Endothelial cell of umbilical vein (primary cell): Measurements from ENCODE around the gene GOLGA1. TPM values are rescaled to one million over a fixed set of nuclear protein-coding genes. Genes with fewer than 3 reads are reported as not detected.

Source experiments
- polyA plus RNA-seq, 4 experiments: library from polyadenylated mRNA; depleted of rRNA in 3 of 4; stranded (reverse) in 3 of 4; unstranded in 1 of 4; fragments of >200 nt; gene quantifications; 2 replicates each; pipeline versions ENCODE4 v1.2.1 to v1.2.3, GENCODE V29; 2011 to 2012; ENCODE audit warnings: missing spikeins in 1 of 4
- small RNA-seq: library from RNA; depleted of rRNA; stranded (forward); fragments of <200 nt; gene quantifications from one replicate; pipeline ENCODE3, GENCODE V24; 2012; ENCODE audit warnings: low replicate concordance, low read depth; ENCODE audit not compliant: insufficient read depth, insufficient read length
- total RNA-seq: library from RNA; stranded (reverse); gene quantifications from 2 replicates; pipeline ENCODE4 v1.2.3, GENCODE V29; 2021

Gene GOLGA1
- total and polyA plus RNA-seq, 2 donors (not counting 3 experiments of a cell fraction or from before 2014, with no cell fraction given) = 13.1 to 19.9 TPM

Small RNA genes within 50 kb of the gene (small RNA-seq; reads per million reads assigned to genes)
- gene RNU4-82P = not detected

Other genes with a start within 250 kb of the GOLGA1 start
- 0.32 and 1.2 TPM in 2 replicates for gene NR6A1, start 169.8 kb downstream of the GOLGA1 start, total RNA-seq
- 0.13 and 0.17 TPM in 2 replicates for gene NR6A1, start 169.8 kb downstream of the GOLGA1 start, polyA plus RNA-seq
- 0.32 and 1.1 TPM in 2 replicates for gene OLFML2A, start 163.9 kb downstream of the GOLGA1 start, total RNA-seq
- 0.81 and 0.92 TPM in 2 replicates for gene OLFML2A, start 163.9 kb downstream of the GOLGA1 start, polyA plus RNA-seq
- gene WDR38, start 87.6 kb downstream of the GOLGA1 start, total RNA-seq = not detected in 2 replicates
- gene WDR38, start 87.6 kb downstream of the GOLGA1 start, polyA plus RNA-seq = not detected in 2 replicates
- 1,181 and 1,230 TPM in 2 replicates for gene RPL35, start 79.1 kb downstream of the GOLGA1 start, total RNA-seq
- 1,706 and 2,206 TPM in 2 replicates for gene RPL35, start 79.1 kb downstream of the GOLGA1 start, polyA plus RNA-seq
- 67.7 and 68.1 TPM in 2 replicates for gene ARPC5L, start 79.0 kb downstream of the GOLGA1 start, total RNA-seq
- 52.1 and 60.7 TPM in 2 replicates for gene ARPC5L, start 79.0 kb downstream of the GOLGA1 start, polyA plus RNA-seq
- 6.9 and 9.3 TPM in 2 replicates for gene SCAI, start 202.4 kb upstream of the GOLGA1 start, total RNA-seq
- 1.5 and 2.0 TPM in 2 replicates for gene SCAI, start 202.4 kb upstream of the GOLGA1 start, polyA plus RNA-seq
- gene PPP6C, start 248.7 kb upstream of the GOLGA1 start, total RNA-seq = 42.1 and 42.6 TPM in 2 replicates
- 14.6 and 19.3 TPM in 2 replicates for gene PPP6C, start 248.7 kb upstream of the GOLGA1 start, polyA plus RNA-seq